BLaER1 treated with 17β-estradiol and CSF1 and Interleukin-3, amounts not matched to agents 10 nM and 100 nM (cell line): Measurements from ENCODE around the gene RAX2.
"Not testable (repeated sequence)": the region's sequence is repeated elsewhere in the genome, so short reads cannot be mapped to it uniquely, and the experiment has no call there.

Experiments
- H3K27ac ChIP-seq, 11 experiments: shearing (Covaris generic); formaldehyde crosslinking; 2 replicates each; pipeline ENCODE4 v1.8.1; 2022
- H3K27me3 ChIP-seq, 11 experiments: shearing (Covaris generic); formaldehyde crosslinking; 2 replicates each; pipeline ENCODE4 v1.8.1; 2022
- H3K36me3 ChIP-seq, 11 experiments: shearing (Covaris generic); formaldehyde crosslinking; 2 replicates each; pipeline ENCODE4 v1.8.1; 2022
- H3K4me1 ChIP-seq, 10 experiments: shearing (Covaris generic); formaldehyde crosslinking; 2 replicates each; pipeline ENCODE4 v1.8.1; 2022
- H3K4me2 ChIP-seq, 11 experiments: shearing (Covaris generic); formaldehyde crosslinking; 2 replicates each; pipeline ENCODE4 v1.8.1; 2022
- H3K4me3 ChIP-seq, 10 experiments: shearing (Covaris generic); formaldehyde crosslinking; 2 replicates each; pipeline ENCODE4 v1.8.1; 2022
- H3K9ac ChIP-seq, 11 experiments: shearing (Covaris generic); formaldehyde crosslinking; 2 replicates each; pipeline ENCODE4 v1.8.1; 2022
- H3K9me3 ChIP-seq, 11 experiments: shearing (Covaris generic); formaldehyde crosslinking; replicated peaks in 1 of 11; 2 replicates each; pipeline ENCODE4 v1.8.1; 2022
- H4K20me1 ChIP-seq, 11 experiments: shearing (Covaris generic); formaldehyde crosslinking; 2 replicates each; pipeline ENCODE4 v1.8.1; 2022
- Cebpa-rat ChIP-seq, 11 experiments: shearing (Covaris generic); IDR thresholded peaks; 2 replicates each; pipeline ENCODE4 v1.8.1; 2022

RAX2 gene

GRCh38 chr19:3761382-3762129, 10.5 kb downstream of the RAX2 start, which contains the start of gene APBA3:
APBA3 (minus strand) TSS chr19:3761692; CDS start chr19:3760264, 1,428 bp downstream.
- H3K4me1 ChIP-seq = peaks cover 36 to 80% (median 59%) of the 10 kb centered on the region in 10 experiments
- H3K27ac ChIP-seq = peak within 1 kb of the TSS; percentile 88 to 99 (median 94)
- TF ChIP-seq Cebpa-rat (IDR thresholded peaks at IDR 0.05) = no peak

DNA sequence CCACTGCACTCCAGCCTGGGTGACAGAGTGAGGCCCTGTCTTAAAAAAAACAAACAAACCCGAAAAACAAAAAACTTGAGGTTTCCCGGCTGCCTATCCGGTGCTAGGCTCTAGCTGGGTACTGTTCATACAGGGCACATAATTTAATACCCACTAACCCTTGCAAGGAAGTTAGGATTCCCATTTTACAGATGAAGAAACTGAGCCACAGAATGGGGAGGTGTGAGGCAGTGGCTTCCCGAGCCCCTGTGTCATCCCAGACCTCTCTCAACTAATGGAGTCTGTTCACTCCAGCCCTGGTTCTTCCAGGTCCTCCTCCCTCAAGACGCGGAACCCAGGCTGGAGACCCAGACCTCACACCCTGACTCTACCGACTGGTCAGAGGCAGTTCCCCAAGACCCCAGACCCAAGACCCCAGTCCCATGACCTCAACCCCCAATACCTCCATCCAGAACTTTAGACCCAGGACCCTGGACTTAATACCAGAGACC, 11.1 kb downstream of the RAX2 start:
- peaks cover 38 to 54% (median 46%) of the 10 kb centered on the region in 11 experiments for H3K36me3 ChIP-seq

More at GRCh38 chr19:3761382-3762129, 10.5 kb downstream of the RAX2 start, which contains the start of gene APBA3:
- peak within 1 kb of the TSS; percentile 75 to 89 (median 84) for H3K4me3 ChIP-seq
- peak within 1 kb of the TSS; percentile 89 to 97 (median 94) for H3K9ac ChIP-seq
- H3K9me3 ChIP-seq = no peaks in the 10 kb centered on the region
- H3K4me2 ChIP-seq = peak within 1 kb of the TSS; percentile 68 to 97 (median 89)
- peaks cover 40 to 53% (median 49%) of the 10 kb centered on the region in 11 experiments for H3K36me3 ChIP-seq
- H3K27me3 ChIP-seq = no peaks in the 10 kb centered on the region
- peaks cover 0 to 26% (median 0%) of the 10 kb centered on the region in 11 experiments; a peak in 4 of 22 replicates for H4K20me1 ChIP-seq

GRCh38 chr19:3759482-3760254, 12.4 kb downstream of the RAX2 start:
- Histone ChIP-seq H3K9me3 (no peaks in the 10 kb centered on the region), H3K4me1 (peaks cover 48 to 80% (median 64%) of the 10 kb centered on the region in 10 experiments), H3K4me3 (peak overlapping the region in 5 of 10 experiments; percentile 75 to 89 (median 84); a peak in 4 of 20 replicates), H4K20me1 (peaks cover 0 to 30% (median 0%) of the 10 kb centered on the region in 11 experiments; a peak in 3 of 22 replicates), H3K9ac (peak overlapping the region; percentile 88 to 96 (median 92); a peak in 21 of 22 replicates), H3K27ac (peak overlapping the region in 8 of 11 experiments; percentile 7 to 94 (median 58); a peak in 13 of 22 replicates), H3K4me2 (peak overlapping the region; percentile 68 to 97 (median 89)), H3K36me3 (peaks cover 30 to 46% (median 35%) of the 10 kb centered on the region in 11 experiments), H3K27me3 (no peaks in the 10 kb centered on the region)
- TF ChIP-seq Cebpa-rat (IDR thresholded peaks at IDR 0.05) = no peak

More for the DNA sequence above, 11.1 kb downstream of the RAX2 start:
- TF ChIP-seq Cebpa-rat (IDR thresholded peaks at IDR 0.05) = no peak
- H4K20me1 ChIP-seq = peaks cover 0 to 26% (median 0%) of the 10 kb centered on the region in 11 experiments; a peak in 4 of 22 replicates
- H3K27me3 ChIP-seq = no peaks in the 10 kb centered on the region
- H3K27ac ChIP-seq = peak overlapping the region; percentile 87 to 99 (median 94)
- H3K9ac ChIP-seq = peak overlapping the region; percentile 88 to 96 (median 92)
- H3K4me2 ChIP-seq = peak overlapping the region; percentile 68 to 97 (median 89)
- H3K9me3 ChIP-seq = no peaks in the 10 kb centered on the region
- peaks cover 36 to 73% (median 56%) of the 10 kb centered on the region in 10 experiments for H3K4me1 ChIP-seq
- peak overlapping the region; percentile 75 to 89 (median 84) for H3K4me3 ChIP-seq

DNA sequence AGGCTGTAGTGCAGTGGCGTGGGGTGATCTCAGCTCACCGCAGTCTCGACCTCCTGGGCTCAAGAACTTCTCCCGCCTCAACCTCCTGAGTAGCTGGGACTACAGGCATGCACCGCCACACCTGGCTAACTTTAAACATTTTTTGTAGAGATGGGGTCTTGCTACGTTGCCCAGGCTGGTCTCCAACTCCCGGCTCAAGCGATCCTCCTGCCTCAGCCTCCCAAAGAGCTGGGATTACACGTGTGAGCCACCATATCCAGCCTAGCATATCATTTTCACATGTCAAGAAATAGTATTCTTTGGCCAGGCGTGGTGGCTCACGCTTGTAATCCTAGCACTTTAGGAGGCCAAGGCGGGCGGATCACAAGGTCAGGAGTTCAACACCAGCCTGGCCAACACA, 13.7 kb downstream of the RAX2 start:
- not testable (repeated sequence) for H3K27ac ChIP-seq, H3K9ac ChIP-seq, H3K4me3 ChIP-seq, H3K9me3 ChIP-seq, H3K27me3 ChIP-seq
- Histone ChIP-seq H3K4me1 (peaks cover 45 to 82% (median 68%) of the 10 kb centered on the region in 10 experiments), H3K4me2 (peak overlapping the region in 4 of 11 experiments; percentile 2 to 93 (median 52); a peak in 2 of 22 replicates), H4K20me1 (peaks cover 0 to 32% (median 0%) of the 10 kb centered on the region in 11 experiments; a peak in 3 of 22 replicates), H3K36me3 (peaks cover 38 to 58% (median 42%) of the 10 kb centered on the region in 11 experiments)

GRCh38 chr19:3757705-3758104, 14.3 kb downstream of the RAX2 start:
- H3K27ac ChIP-seq = peak overlapping the region in 2 of 11 experiments; percentile 16 to 87; a peak in 1 of 22 replicates
- peaks cover 0 to 32% (median 0%) of the 10 kb centered on the region in 11 experiments; a peak in 4 of 22 replicates for H4K20me1 ChIP-seq
- peaks cover 42 to 62% (median 47%) of the 10 kb centered on the region in 11 experiments for H3K36me3 ChIP-seq
- not testable (repeated sequence) for H3K4me3 ChIP-seq, H3K9me3 ChIP-seq, H3K4me2 ChIP-seq, H3K27me3 ChIP-seq
- peak overlapping the region in 1 of 11 experiments; percentile 7; a peak in 1 of 22 replicates for H3K9ac ChIP-seq
- peaks cover 42 to 80% (median 66%) of the 10 kb centered on the region in 10 experiments for H3K4me1 ChIP-seq

DNA sequence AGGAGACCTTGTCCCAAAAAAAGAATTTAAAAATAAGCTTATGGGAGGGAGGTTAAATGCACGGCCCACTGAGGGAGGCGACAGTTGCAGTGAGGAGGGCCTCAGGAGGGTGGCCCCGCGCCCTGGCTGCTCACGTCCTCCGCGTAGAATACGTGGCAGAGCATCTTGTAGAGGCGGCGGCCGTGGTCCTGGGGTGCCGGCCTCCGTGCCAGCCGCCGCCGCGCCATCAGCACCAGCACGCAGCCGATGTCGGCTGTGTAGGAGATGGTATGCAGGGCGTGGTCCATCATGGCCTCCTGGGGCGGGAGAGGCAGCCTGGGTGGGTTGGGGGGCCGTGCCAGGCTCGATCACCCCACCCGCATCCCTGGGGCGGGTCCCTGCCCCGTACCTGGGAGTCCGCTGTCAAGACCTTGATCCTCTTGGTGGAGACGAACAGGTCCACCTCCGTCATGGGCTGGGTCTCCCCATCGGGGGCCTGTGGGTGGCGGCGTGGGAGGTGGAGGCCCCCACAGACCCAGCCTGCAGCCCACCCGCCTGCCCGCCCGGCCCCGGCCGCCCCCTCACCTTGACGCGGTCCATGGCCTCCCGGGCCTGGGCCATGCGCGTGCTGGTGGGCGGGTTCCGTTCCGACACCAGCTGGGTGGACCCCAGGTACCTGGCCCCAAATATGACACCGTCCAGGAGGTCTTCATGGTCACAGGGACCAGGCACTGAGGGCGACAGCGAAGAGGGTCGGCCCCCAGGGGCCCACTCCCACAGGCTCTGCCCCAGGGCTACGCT, 18.2 kb downstream of the RAX2 start:
- peak overlapping the region in 9 of 11 experiments; percentile 36 to 81 (median 73); a peak in 18 of 22 replicates for H3K4me2 ChIP-seq
- peak overlapping the region in 6 of 11 experiments; percentile 27 to 70 (median 54); a peak in 10 of 22 replicates for H3K9ac ChIP-seq
- TF ChIP-seq Cebpa-rat (IDR thresholded peaks at IDR 0.05) = no peak
- H3K9me3 ChIP-seq = no peaks in the 10 kb centered on the region
- peaks cover 0 to 20% (median 0%) of the 10 kb centered on the region in 11 experiments; a peak in 5 of 22 replicates for H4K20me1 ChIP-seq
- peak overlapping the region in 9 of 11 experiments; percentile 17 to 87 (median 69); a peak in 17 of 22 replicates for H3K27ac ChIP-seq
- peaks cover 57 to 82% (median 69%) of the 10 kb centered on the region in 11 experiments for H3K36me3 ChIP-seq
- peaks cover 17 to 52% (median 40%) of the 10 kb centered on the region in 10 experiments for H3K4me1 ChIP-seq
- H3K27me3 ChIP-seq = no peaks in the 10 kb centered on the region
- H3K4me3 ChIP-seq = no peak overlapping the region

- peaks cover 0 to 11% (median 0%) of the 10 kb centered on the region in 11 experiments; a peak in 4 of 22 replicates for H4K20me1 ChIP-seq
- H3K27ac ChIP-seq = 0 out of 22 replicates have a peak overlapping the region, but pooled peaks of 1 of the 11 experiments have one; percentile 7
- peaks cover 44 to 69% (median 56%) of the 10 kb centered on the region in 11 experiments for H3K36me3 ChIP-seq
- peaks cover 10 to 42% (median 35%) of the 10 kb centered on the region in 10 experiments; a peak in 19 of 20 replicates for H3K4me1 ChIP-seq
- H3K4me3 ChIP-seq = no peak overlapping the region
- H3K27me3 ChIP-seq = no peaks in the 10 kb centered on the region
- H3K9ac ChIP-seq = no peak overlapping the region
- no peaks in the 10 kb centered on the region for H3K9me3 ChIP-seq
- no peak overlapping the region for H3K4me2 ChIP-seq
- no peak for TF ChIP-seq Cebpa-rat (IDR thresholded peaks at IDR 0.05)
These were observed 19.5 kb downstream of the RAX2 start for GRCh38 chr19:3752492-3752891.
